ENCODE measurements around the gene GNB5.

- TF ChIP-seq POLR2A (IDR thresholded peaks at IDR 0.05; ENCODE audit: low read depth, low read length) (no peak), POLR2AphosphoS5 (IDR thresholded peaks at IDR 0.05; ENCODE audit: low read depth, low read length) (no peak), TAF1 (IDR thresholded peaks at IDR 0.05; ENCODE audit: borderline replicate concordance, low read depth, low read length) (no peak)
These were observed 37.7 kb upstream of the GNB5 start for GRCh38 chr15:52228921-52229320.

Data from GM12892 (cell line).